HG02840 (cell line): ENCODE measurements around the gene OMD.
"Not testable (repeated sequence)": the region's sequence is repeated elsewhere in the genome, so short reads cannot be mapped to it uniquely, and the experiment has no call there.

Source experiments
- ATAC-seq: cut with Tn5 transposase; IDR thresholded peaks from one replicate; pipeline ENCODE4 v1.9.1; 2021; ENCODE audit warnings: mild to moderate bottlenecking, moderate library complexity, moderate number of reproducible peaks; ENCODE audit not compliant: unreplicated experiment, low FRiP score

Gene OMD

DNA sequence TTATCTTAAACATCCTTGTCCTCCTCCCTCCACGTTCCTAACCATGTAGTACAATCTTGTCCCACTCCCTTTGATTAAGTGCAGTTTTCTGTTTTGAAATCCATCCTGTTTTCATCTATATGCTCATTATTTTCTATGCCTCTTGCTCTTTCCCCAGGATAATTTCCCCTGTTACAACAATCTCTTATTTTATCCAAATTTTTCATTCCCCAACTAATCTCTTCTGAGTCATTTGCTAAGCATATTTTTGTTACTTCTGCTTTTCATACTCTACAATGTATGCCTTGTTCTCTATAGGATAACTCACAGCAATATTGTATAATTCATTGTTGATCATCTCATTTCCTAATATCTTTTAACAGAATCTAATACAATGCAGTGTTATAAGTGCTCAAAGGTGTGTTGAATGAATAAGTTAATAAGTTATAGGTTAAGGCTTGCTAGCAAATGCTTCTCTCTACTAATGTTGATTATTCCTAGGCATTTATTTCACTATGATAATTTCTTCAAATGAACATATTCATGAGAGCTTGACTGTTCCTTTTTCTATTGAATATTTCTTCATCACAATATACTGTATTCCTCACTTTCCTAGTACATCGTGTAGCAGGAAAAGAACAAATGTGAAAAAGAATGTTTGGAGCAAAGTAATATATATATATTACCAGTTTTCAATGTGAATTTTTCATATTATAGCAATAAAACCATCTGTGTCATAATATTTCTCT lies 1.5 kb downstream of the OMD start:
- no peak for ATAC-seq

GRCh38 chr9:92414566-92414965 lies 9.7 kb downstream of the OMD start:
- no peak for ATAC-seq

DNA sequence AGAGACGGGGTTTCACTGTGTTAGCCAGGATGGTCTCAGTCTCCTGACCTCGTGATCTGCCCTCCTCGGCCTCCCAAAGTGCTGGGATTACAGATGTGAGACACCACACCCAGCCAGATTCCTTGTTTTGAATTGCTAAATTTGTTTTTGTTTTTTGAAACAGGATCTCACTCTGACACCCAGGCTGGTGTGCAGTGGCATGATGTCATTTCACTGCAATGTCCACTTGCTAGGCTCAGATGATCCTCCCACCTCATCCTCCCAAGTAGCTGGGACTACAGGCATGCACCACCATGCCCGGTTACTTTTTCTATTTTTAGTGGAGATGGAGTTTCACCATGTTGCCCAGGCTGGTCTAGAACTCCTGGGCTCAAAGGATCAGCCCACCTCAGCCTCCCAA lies 13.1 kb downstream of the OMD start:
- ATAC-seq, result not testable (repeated sequence)

DNA sequence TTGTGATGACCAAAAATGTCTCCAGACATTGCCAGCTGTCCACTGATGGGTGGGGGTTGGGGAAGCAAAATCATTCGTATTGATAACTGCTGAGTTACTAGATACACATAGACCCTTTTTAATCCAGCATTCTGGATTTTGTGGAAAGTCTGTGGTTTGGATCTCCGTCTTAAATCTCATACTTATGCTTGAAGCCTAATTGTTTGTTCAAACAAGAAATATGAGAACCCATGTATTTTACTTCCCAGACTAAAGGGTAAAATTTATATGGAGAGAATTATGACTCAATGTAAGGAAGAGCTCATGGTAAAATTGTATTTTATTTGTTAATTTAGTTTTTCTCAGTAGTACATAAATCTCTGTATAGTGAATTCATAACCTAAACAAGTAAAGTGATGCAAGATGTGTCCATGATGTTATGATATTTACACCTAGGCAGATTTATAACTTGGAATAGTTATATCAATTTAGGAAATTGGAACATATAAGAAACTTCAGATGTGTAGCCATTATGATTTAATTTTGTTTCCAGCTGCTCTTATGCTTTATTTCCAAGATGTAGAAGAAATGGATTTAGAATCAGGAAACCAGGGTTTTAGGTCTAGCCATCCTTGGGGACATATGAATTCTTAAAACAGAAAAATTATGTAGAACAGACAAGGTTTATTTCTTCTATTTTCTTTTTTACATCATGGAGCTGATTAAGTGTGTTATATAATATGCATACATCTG lies 15.4 kb downstream of the OMD start:
- ATAC-seq, result no peak

GRCh38 chr9:92407818-92408217 lies 16.5 kb downstream of the OMD start:
- no peak for ATAC-seq

DNA sequence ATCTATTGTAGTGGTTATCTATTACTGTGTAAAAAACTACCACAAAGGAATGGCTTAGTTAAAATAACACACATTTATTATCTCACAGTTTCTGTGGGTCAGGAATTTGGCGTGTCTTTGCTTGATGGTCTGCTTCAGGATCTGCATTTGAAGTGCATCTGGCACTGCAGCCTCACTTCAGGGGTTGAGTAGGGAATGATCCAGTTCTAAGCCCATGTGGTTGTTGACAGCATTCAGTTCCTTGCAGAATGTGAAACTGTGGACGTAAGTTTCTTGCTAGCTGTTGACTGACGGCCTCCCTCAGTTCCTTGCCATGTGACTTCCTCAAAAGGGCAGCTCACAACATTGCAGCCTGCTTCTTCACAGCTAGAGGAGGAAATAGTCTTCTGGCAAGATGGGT lies 17.8 kb downstream of the OMD start:
- ATAC-seq, result no peak

- no peak for ATAC-seq
Measured at GRCh38 chr9:92405818-92406217, 18.5 kb downstream of the OMD start.

- ATAC-seq, result no peak
Measured at GRCh38 chr9:92404042-92404836, 20.0 kb downstream of the OMD start, which contains the start of gene OGN. TSS of gene OGN (minus strand) at chr9:92404578. CDS start at chr9:92403407, 1,171 bp downstream.

- ATAC-seq, result no peak
Measured at GRCh38 chr9:92402826-92403745, 21.2 kb downstream of the OMD start.

- no peak for ATAC-seq
Measured at GRCh38 chr9:92402360-92402759, 21.9 kb downstream of the OMD start.

GRCh38 chr9:92397853-92398252 lies 26.4 kb downstream of the OMD start:
- ATAC-seq, result no peak

- ATAC-seq, result no peak
Measured at GRCh38 chr9:92395617-92396016, 28.7 kb downstream of the OMD start.

DNA sequence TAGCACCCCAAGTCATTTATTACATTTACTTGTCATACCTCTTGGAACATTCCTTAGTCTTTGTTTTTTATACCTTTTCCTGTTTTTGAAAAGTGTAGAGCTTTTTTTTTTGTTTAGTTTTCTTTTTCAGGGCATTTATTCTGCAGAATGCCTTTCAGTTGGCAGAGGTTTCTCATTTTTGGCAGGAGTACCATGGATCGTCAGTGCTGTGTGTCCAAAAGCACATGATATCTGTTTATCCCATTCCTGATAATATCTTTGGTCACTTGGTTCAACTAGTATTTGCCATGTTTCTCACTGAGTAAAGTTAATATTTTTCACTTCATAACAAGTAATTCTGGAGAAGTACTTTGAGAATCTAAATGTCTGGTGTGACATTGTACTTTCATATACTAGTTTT lies 30.6 kb downstream of the OMD start:
- ATAC-seq, result no peak

DNA sequence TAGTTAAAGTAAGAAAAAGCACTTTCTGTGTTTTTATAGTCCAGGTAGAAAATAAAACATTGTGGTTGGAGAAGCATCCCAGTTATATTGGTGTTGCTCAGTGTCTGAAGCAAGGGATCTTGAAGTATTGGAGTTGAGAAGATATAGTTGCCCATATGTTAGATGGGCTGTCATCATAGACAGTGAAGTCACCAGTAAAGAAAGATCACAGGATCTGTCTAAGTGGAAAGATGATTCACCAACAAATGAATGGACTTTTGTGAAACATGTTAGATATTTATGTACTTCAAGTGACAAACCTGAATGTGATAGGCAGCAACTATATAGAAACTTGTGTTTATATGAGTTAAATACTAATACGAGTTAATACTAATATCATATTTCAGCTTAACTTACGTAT lies 31.6 kb downstream of the OMD start:
- no peak for ATAC-seq

GRCh38 chr9:92385953-92386352 lies 38.3 kb downstream of the OMD start:
- ATAC-seq, result no peak

DNA sequence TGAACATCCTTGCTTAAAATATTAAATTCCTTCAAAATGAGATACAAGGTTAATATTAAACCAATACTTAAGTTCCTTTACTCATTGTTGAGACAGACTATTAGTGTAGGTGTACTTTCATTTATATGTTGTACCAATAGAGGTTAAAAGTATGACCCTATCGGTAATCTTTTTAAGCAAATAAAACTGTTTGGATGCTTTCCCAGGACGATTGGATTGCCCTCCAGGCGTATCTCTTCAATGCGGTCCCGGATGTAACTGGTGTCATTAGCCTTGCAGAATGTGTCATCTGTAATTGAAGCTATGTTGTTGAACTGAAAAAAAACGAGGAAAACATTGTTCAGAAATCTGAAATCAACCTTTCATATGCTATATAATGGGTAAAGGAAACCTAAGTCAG lies 38.8 kb downstream of the OMD start:
- no peak for ATAC-seq

DNA sequence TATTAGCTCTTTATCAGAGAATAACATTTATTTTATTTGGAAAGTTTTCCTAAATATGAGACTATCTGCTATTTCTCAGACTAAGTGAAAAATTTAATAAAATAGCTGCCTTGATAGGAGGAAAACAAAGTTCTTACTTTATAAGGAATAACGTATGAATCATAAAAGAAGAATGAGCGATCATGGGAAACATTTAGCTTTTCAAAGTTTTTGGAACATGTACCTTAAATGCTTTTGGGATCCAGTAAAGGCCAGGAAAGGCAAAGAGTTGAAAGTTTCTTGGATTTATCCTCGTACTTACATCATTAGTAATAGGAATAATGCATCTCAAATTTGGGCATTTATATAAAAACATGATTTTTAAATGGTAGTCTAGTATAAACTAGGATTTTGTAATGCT lies 39.3 kb downstream of the OMD start:
- ATAC-seq, result no peak

DNA sequence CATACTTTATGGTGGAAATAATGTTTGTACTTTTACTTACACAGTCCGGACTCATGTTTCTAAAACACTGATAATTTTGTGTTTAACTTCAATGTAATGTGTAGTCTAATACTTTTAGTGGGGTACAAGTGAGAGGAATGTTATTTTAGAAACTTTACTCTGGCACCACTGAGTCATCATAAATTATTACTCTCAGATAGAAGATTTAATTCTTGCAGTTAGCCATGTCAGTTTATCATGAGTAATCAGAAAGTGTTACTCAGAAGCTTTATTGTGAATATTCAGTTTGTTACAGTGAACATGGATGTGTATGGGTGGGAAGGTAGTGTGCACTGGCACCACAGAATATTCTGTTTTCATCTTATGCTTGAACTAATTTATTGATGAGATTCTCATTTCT lies 39.9 kb downstream of the OMD start:
- no peak for ATAC-seq

GRCh38 chr9:92381775-92382174 lies 42.5 kb downstream of the OMD start:
- no peak for ATAC-seq

DNA sequence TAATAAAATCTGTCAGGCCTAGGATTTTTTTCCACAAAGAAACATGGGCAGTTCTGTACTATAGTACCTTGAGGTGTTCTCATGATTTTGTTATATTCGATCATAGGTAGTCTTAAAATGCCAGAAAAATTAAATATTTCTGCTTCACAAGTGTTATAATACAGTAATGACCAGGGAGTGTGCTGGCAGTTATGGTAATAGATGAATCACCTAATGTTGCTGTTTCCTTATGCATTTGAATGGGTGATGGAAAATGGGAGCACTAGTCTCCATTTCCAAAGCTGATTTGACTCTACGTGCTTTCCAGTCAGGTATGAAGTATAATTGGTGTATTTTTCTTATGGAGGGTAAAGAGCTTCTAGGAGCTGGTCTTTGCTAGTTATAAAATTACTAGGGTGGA lies 43.7 kb downstream of the OMD start:
- ATAC-seq, result no peak
